ENCODE data around the gene DAPL1.

- TF ChIP-seq CTCF (tag by site-specific recombination; IDR thresholded peaks at IDR 0.05): no peak
- no peak for TF ChIP-seq HOXA7 (CRISPR knock-in tag; IDR thresholded peaks at IDR 0.05; ENCODE audit: borderline replicate concordance)
- no peak for TF ChIP-seq TCF7L2 (IDR thresholded peaks at IDR 0.05; ENCODE audit: borderline replicate concordance, low read depth, low read length)
- no peak for TF ChIP-seq ZBTB49 (tag by site-specific recombination; IDR thresholded peaks at IDR 0.05; ENCODE audit: low read depth)
- TF ChIP-seq ZNF280C (tag by site-specific recombination; IDR thresholded peaks at IDR 0.05): no peak
- TF ChIP-seq REST (tag by site-specific recombination; IDR thresholded peaks at IDR 0.05): no peak
- no peak for TF ChIP-seq ZBTB7A (tag by site-specific recombination; IDR thresholded peaks at IDR 0.05; ENCODE audit: low read depth)
- TF ChIP-seq ZNF138 (tag by site-specific recombination; IDR thresholded peaks at IDR 0.05; ENCODE audit: borderline replicate concordance): no peak
Observed at GRCh38 chr2:158829167-158829566, 34.0 kb downstream of the DAPL1 start.
